SK-N-SH (cell line): ENCODE measurements around the gene LTA4H.

ENCODE experiments used
- GABPA ChIP-seq: IDR thresholded peaks from 2 replicates; pipeline ENCODE4 v1.4.0; 2012; ENCODE audit warnings: low read depth, mild to moderate bottlenecking
- MAX ChIP-seq: IDR thresholded peaks from 2 replicates; pipeline ENCODE4 v1.4.0; 2012; ENCODE audit warnings: low read depth
- POLR2AphosphoS5 ChIP-seq: IDR thresholded peaks from 2 replicates; pipeline ENCODE4 v1.6.1; 2012; ENCODE audit warnings: low read depth, low read length
- SMC3 ChIP-seq: IDR thresholded peaks from 2 replicates; pipeline ENCODE4 v1.6.1; 2012; ENCODE audit warnings: low read depth, low read length, improper control_type of control experiment
- TEAD4 ChIP-seq: IDR thresholded peaks from 2 replicates; pipeline ENCODE4 v1.4.0; 2012; ENCODE audit warnings: mild to moderate bottlenecking, borderline replicate concordance; ENCODE audit not compliant: insufficient read depth
- USF2 ChIP-seq: fragments of 150-350 bp; IDR thresholded peaks from 2 replicates; pipeline ENCODE4 v1.6.1; 2017; ENCODE audit warnings: antibody characterized with exemption, low read length, low read depth, borderline replicate concordance
- TF ChIP-seq, protein P1 (sequence below): fragments of 200-600 bp; sonication (generic); IDR thresholded peaks from 2 replicates; pipeline ENCODE4 v1.6.1; 2017; ENCODE audit warnings: antibody characterized with exemption, mild to moderate bottlenecking, moderate library complexity
- TF ChIP-seq, protein P2 (sequence below): IDR thresholded peaks from 2 replicates; pipeline ENCODE4 v1.4.0; 2012; ENCODE audit warnings: low read depth, borderline replicate concordance

DNA sequence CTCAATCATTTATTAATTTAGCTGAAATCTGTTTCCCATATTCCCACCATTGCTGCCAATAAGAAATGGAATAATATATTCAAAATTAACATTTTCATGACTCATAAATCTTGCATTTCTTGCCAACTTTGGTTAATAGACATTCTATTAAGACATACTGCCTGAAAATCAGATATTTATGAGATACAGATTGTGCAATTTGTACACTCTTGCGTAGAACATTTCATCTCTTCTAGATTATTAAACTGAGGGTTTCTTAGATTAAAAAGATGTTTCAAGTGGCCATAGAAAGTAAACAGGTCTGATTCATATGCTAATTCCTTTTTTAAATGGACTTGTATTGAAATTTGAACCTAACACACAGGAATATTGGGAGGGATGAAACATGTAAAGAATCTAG lies 9.1 kb downstream of the LTA4H start:
- TF ChIP-seq TEAD4 (no peak), SMC3 (no peak), MAX (no peak), USF2 (no peak), POLR2AphosphoS5 (no peak), GABPA (no peak)
- TF ChIP-seq, protein P1, sequence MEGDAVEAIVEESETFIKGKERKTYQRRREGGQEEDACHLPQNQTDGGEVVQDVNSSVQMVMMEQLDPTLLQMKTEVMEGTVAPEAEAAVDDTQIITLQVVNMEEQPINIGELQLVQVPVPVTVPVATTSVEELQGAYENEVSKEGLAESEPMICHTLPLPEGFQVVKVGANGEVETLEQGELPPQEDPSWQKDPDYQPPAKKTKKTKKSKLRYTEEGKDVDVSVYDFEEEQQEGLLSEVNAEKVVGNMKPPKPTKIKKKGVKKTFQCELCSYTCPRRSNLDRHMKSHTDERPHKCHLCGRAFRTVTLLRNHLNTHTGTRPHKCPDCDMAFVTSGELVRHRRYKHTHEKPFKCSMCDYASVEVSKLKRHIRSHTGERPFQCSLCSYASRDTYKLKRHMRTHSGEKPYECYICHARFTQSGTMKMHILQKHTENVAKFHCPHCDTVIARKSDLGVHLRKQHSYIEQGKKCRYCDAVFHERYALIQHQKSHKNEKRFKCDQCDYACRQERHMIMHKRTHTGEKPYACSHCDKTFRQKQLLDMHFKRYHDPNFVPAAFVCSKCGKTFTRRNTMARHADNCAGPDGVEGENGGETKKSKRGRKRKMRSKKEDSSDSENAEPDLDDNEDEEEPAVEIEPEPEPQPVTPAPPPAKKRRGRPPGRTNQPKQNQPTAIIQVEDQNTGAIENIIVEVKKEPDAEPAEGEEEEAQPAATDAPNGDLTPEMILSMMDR = no peak
- TF ChIP-seq, protein P2, sequence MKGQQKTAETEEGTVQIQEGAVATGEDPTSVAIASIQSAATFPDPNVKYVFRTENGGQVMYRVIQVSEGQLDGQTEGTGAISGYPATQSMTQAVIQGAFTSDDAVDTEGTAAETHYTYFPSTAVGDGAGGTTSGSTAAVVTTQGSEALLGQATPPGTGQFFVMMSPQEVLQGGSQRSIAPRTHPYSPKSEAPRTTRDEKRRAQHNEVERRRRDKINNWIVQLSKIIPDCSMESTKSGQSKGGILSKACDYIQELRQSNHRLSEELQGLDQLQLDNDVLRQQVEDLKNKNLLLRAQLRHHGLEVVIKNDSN = no peak
